Thyroid gland (tissue), 4 donors: ENCODE results near the gene EHD4. TPM values are rescaled to one million over a fixed set of nuclear protein-coding genes. Genes with fewer than 3 reads are reported as not detected.

Source experiments
- DNase-seq, 2 donors: peaks; one replicate each; pipeline ENCODE4 v3.0.0-alpha.2; 2019
- H3K27ac ChIP-seq, 3 donors: fragments of 200-600 bp; sonication (generic); 1 replicate in 2 of 3; 2 replicates in 1 of 3; pipeline ENCODE4 v1.5.1; 2016 to 2019; ENCODE audit warnings: mild to moderate bottlenecking in 1 of 3, moderate library complexity in 1 of 3
- H3K27me3 ChIP-seq: fragments of 200-600 bp; sonication (generic); one replicate; pipeline ENCODE4 v1.5.1; 2019
- H3K36me3 ChIP-seq, 2 donors: fragments of 200-600 bp; sonication (generic); one replicate each; pipeline ENCODE4 v1.5.1; 2016 to 2019
- H3K4me1 ChIP-seq, 2 donors: fragments of 200-600 bp; sonication (generic); one replicate each; pipeline ENCODE4 v1.5.1; 2017 to 2019
- H3K4me3 ChIP-seq, 3 donors: fragments of 200-600 bp; sonication (generic); replicated peaks in 1 of 3; 1 replicate in 2 of 3; 2 replicates in 1 of 3; pipeline ENCODE4 v1.5.1; 2016; ENCODE audit warnings: mild to moderate bottlenecking in 1 of 3
- H3K9me3 ChIP-seq: fragments of 200-600 bp; sonication (generic); one replicate; pipeline ENCODE4 v1.5.1; 2017
- POLR2A ChIP-seq, 2 donors: fragments of 450-650 bp; IDR thresholded peaks; one replicate each; pipeline ENCODE4 v1.6.1; 2017; ENCODE audit warnings: antibody characterized with exemption in 2 of 2, mild to moderate bottlenecking in 2 of 2, moderate library complexity in 1 of 2
- WGBS, 2 donors: methylation state at CpG; one replicate each; pipeline ENCODE4 v1.1.5; 2017; 5-methylcytosine and 5-hydroxymethylcytosine counted together
- intact Hi-C: fragments of 100-400 bp; cut with DNase I; formaldehyde crosslinking; loops from one replicate; pipeline ENCODE4 v1.15.1; 2023
- total RNA-seq, 4 donors: library from RNA; depleted of rRNA; stranded (reverse); fragments of >200 nt; gene quantifications; one replicate each; pipeline ENCODE4 v1.2.3, GENCODE V29; 2016
- TF ChIP-seq, protein P1 (sequence below), 6 experiments: fragments of 200-600 bp in 3 of 6; fragments of 450-650 bp in 3 of 6; sonication (generic) in 3 of 6; IDR thresholded peaks; one replicate each; pipeline ENCODE4 v1.5.1; 2016 to 2019; ENCODE audit warnings: antibody characterized with exemption in 6 of 6, mild to moderate bottlenecking in 2 of 6, inconsistent platforms in 1 of 6, moderate library complexity in 1 of 6

EHD4 gene
- total RNA-seq, 4 donors from 2014 or later = 29.7 to 66.7 (median 37.9) TPM

DNA sequence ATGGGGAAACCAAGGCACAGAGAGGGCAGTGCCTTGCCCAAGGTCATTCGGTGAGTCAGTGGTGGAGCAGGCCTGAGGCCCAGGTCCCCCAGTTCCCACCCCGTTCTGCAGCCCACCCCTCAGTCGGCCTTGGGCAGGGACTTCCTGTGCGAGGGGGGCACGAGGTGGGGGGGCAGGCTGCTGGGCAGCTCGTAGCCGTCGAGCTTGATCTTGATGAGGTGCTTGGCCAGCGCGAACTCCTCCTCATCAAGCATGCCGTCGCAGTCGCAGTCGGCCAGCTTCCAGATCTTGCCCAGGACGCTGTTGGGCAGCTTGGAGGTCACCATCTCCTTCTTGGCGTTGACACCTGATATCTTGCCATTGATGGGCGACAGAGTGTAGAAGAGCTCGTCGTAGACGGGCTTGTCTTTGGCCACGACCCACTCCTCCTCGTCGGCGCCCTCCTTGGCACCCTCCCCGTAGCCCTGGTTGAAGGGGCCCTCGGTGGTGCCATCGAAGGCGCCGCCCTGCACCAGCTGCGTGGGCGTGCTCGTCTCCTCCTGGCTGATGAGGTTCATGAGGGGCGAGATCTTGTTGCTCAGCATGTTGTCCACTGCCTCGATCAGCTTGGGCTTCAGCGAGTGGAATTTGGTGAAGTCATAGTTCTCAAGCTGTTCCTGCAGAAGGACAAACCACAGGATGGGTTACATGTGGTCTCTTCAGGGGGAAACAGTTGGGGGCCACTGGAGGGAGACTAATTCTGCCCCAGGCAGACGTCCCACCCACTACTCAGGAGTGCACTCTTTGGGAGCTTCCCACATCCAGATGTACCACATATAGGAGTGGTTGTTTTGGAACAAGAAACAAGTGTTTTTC, 71.6 kb downstream of the EHD4 start:
- Histone ChIP-seq H3K4me1 (peaks cover 0 to 5% of the 10 kb centered on the region in 2 donors), H3K36me3 (peaks cover 14 to 20% of the 10 kb centered on the region in 2 donors)

GRCh38 chr15:41899854-41900442, 72.4 kb downstream of the EHD4 start:
- H3K27me3 ChIP-seq = no peaks in the 10 kb centered on the region
- DNase-seq = no peak
- no peak overlapping the region for H3K27ac ChIP-seq
- H3K4me1 ChIP-seq = peaks cover 6 to 11% of the 10 kb centered on the region in 2 donors
- no peak overlapping the region for H3K4me3 ChIP-seq
- 80 to 92% methylated on average over 6 of the region's 6 CpGs for WGBS, 2 donors
- H3K36me3 ChIP-seq = peaks cover 14 to 20% of the 10 kb centered on the region in 2 donors
- TF ChIP-seq, protein P1, sequence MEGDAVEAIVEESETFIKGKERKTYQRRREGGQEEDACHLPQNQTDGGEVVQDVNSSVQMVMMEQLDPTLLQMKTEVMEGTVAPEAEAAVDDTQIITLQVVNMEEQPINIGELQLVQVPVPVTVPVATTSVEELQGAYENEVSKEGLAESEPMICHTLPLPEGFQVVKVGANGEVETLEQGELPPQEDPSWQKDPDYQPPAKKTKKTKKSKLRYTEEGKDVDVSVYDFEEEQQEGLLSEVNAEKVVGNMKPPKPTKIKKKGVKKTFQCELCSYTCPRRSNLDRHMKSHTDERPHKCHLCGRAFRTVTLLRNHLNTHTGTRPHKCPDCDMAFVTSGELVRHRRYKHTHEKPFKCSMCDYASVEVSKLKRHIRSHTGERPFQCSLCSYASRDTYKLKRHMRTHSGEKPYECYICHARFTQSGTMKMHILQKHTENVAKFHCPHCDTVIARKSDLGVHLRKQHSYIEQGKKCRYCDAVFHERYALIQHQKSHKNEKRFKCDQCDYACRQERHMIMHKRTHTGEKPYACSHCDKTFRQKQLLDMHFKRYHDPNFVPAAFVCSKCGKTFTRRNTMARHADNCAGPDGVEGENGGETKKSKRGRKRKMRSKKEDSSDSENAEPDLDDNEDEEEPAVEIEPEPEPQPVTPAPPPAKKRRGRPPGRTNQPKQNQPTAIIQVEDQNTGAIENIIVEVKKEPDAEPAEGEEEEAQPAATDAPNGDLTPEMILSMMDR (IDR thresholded peaks at IDR 0.05) = no peak
- no peak for TF ChIP-seq POLR2A (IDR thresholded peaks at IDR 0.05)
- no peaks in the 10 kb centered on the region for H3K9me3 ChIP-seq
- intact Hi-C loops = loop anchor here (5.0 kb wide), 1 partner anchor 78 kb away; no protein-coding TSS in a partner anchor

More for the DNA sequence above, 71.6 kb downstream of the EHD4 start:
- TF ChIP-seq, protein P1 (IDR thresholded peaks at IDR 0.05) = no peak
- no peak for TF ChIP-seq POLR2A (IDR thresholded peaks at IDR 0.05)
- intact Hi-C loops = loop anchor here (5.0 kb wide), 1 partner anchor 78 kb away; no protein-coding TSS in a partner anchor
- no peaks in the 10 kb centered on the region for H3K9me3 ChIP-seq
- no peak for DNase-seq
- no peak overlapping the region for H3K4me3 ChIP-seq
- WGBS, 2 donors = 91% methylated on average over 23 to 35 of the region's 36 CpGs
- no peaks in the 10 kb centered on the region for H3K27me3 ChIP-seq
- H3K27ac ChIP-seq = no peak overlapping the region

- 73 to 79% methylated on average over 8 of the region's 8 CpGs for WGBS, 2 donors
- Histone ChIP-seq H3K36me3 (peaks cover 14 to 20% of the 10 kb centered on the region in 2 donors), H3K27ac (no peak overlapping the region), H3K27me3 (no peaks in the 10 kb centered on the region), H3K4me1 (peaks cover 29 to 31% of the 10 kb centered on the region in 2 donors), H3K9me3 (no peaks in the 10 kb centered on the region), H3K4me3 (no peak overlapping the region)
- no peak for DNase-seq
- intact Hi-C loops = no loop called here
- no peak for TF ChIP-seq POLR2A (IDR thresholded peaks at IDR 0.05)
- TF ChIP-seq, protein P1 (IDR thresholded peaks at IDR 0.05) = no peak
Observed at GRCh38 chr15:41897363-41897799, 75.0 kb downstream of the EHD4 start.

GRCh38 chr15:41896566-41896965, 75.8 kb downstream of the EHD4 start:
- Histone ChIP-seq H3K4me1 (peaks cover 37 to 39% of the 10 kb centered on the region in 2 donors), H3K27me3 (no peaks in the 10 kb centered on the region), H3K4me3 (no peak overlapping the region), H3K9me3 (no peaks in the 10 kb centered on the region), H3K27ac (no peak overlapping the region), H3K36me3 (peaks cover 14 to 20% of the 10 kb centered on the region in 2 donors)
- WGBS, 2 donors = 91 to 93% methylated on average over 6 of the region's 6 CpGs
- TF ChIP-seq, protein P1 (IDR thresholded peaks at IDR 0.05) = no peak
- no peak for TF ChIP-seq POLR2A (IDR thresholded peaks at IDR 0.05)
- intact Hi-C loops = no loop called here
- DNase-seq = no peak
